SK-N-SH (cell line): ENCODE results near the gene EQTN.

Experiments
- CTCF ChIP-seq: fragments of 200-600 bp; sonication (generic); IDR thresholded peaks from 2 replicates; pipeline ENCODE4 v1.6.1; 2017; ENCODE audit warnings: antibody characterized with exemption, mild to moderate bottlenecking, moderate library complexity
- GABPA ChIP-seq: IDR thresholded peaks from 2 replicates; pipeline ENCODE4 v1.4.0; 2012; ENCODE audit warnings: low read depth, mild to moderate bottlenecking
- POLR2AphosphoS5 ChIP-seq: IDR thresholded peaks from 2 replicates; pipeline ENCODE4 v1.6.1; 2012; ENCODE audit warnings: low read depth, low read length
- TAF1 ChIP-seq: IDR thresholded peaks from 2 replicates; pipeline ENCODE4 v1.6.1; 2012; ENCODE audit warnings: low read depth, mild to moderate bottlenecking, low read length, moderate library complexity, borderline replicate concordance
- USF2 ChIP-seq: fragments of 150-350 bp; IDR thresholded peaks from 2 replicates; pipeline ENCODE4 v1.6.1; 2017; ENCODE audit warnings: antibody characterized with exemption, low read length, low read depth, borderline replicate concordance

- TF ChIP-seq CTCF (no peak), POLR2AphosphoS5 (no peak), USF2 (no peak), TAF1 (no peak), GABPA (no peak)
These were observed 44.1 kb upstream of the EQTN start for GRCh38 chr9:27340961-27341511.
